Measurements from ENCODE around the gene RICTOR.
"Not testable (repeated sequence)": the region's sequence is repeated elsewhere in the genome, so short reads cannot be mapped to it uniquely, and the experiment has no call there.

Gene RICTOR

DNA sequence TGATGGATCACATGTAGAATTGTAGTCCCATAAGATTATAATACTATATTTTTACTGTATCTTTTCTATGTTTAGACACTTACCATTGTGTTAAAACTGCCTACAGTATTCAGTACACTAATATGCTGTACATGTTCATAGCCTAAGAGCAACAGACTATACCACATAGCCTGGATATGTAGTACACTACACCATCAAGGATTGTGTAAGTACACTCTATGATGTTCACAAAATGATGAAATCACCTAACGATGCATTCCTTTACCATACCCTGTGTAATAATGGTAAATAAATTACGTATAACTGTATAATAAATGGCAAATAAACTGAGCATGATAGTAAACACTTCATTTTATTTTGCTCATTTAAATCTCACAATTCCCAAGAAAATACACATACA lies 60.3 kb downstream of the RICTOR start:
- no peak for DNase-seq (ENCODE audit: low read depth)

DNA sequence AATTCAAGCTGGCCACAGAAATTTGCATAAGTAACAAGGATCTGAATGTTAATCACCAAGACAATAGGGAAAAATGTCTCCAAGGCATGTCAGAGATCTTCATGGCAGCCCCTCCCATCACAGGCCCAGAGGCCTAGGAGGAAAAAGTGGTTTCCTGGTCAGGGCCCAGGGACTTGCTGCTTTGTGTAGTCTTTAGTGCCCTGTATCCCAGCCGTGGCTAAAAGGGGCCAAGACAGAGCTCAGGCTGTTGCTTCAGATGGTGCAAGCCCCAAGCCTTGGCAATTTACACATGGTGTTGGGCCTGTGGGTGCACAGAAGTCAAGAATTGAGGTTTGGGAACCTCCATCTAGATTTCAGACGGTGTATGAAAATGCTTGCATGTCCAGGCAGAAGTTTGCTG lies 63.2 kb downstream of the RICTOR start:
- not testable (repeated sequence) for DNase-seq (ENCODE audit: low read depth)

DNA sequence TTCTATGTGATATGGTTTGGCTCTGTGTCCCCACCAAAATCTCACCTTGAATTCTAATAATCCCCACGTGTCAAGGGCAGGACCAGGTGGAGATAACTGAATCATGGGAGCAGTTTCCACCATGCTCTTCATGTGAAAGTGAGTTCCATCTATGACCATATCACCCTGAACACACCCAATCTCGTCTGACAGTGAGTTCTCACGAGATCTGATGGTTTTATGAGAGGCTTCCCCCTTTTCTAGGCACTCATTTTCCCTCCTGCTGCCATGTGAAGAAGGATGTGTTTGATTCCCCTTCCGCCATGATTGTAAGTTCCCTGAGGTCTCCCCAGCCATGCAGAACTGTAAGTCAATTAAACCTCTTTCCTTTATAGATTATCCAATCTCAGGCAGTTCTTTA lies 64.2 kb downstream of the RICTOR start:
- no peak for DNase-seq (ENCODE audit: low read depth)

GRCh38 chr5:39009280-39009679 lies 64.9 kb downstream of the RICTOR start:
- no peak for DNase-seq (ENCODE audit: low read depth)

- DNase-seq (ENCODE audit: low read depth): no peak
These were observed 67.5 kb downstream of the RICTOR start for GRCh38 chr5:39006650-39007049.

- DNase-seq (ENCODE audit: low read depth): no peak
These were observed 68.5 kb downstream of the RICTOR start for GRCh38 chr5:39005566-39006232.

DNA sequence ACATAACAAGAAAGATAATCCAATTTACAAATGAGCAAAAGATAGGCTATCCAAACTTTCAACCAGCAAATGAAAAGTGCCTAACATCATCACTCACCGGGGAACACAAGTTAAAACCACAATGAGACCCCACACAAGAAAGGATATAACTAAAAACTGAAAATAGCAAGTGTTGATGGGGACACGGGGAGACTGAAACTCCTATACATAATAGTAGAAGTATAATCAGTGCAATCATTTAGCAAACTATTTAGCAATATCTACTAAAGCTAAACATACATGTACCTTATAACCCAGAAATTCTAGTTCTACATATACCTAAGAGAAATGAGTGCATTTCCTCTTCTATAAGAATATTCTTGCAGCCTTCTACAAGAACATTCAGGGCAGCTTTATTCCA lies 72.5 kb downstream of the RICTOR start:
- no peak for DNase-seq (ENCODE audit: low read depth)

- no peak for DNase-seq (ENCODE audit: low read depth)
These were observed 75.2 kb downstream of the RICTOR start for GRCh38 chr5:38999037-38999436.

DNA sequence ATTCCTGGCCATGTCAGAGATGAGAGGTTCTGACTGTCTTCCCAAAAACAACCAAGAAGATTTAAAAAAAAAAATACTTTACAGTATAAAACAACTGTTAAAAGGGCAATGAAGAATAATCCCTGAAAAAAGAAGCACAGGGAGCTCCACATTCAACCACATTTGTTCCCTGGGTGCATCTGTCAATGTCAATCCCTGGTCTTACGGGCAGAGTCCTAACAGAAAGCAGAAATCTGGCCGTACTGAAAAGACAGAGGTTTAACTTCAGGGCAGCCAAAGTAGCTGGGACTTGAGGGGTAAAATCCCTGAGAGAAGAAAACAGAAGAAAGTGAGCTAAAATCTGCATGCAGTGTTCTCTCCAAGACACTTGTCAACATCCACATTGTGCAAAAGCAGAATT lies 76.6 kb downstream of the RICTOR start:
- DNase-seq (ENCODE audit: low read depth): no peak

- no peak for DNase-seq (ENCODE audit: low read depth)
These were observed 78.1 kb downstream of the RICTOR start for GRCh38 chr5:38996123-38996522.

- DNase-seq (ENCODE audit: low read depth): no peak
These were observed 79.8 kb downstream of the RICTOR start for GRCh38 chr5:38994324-38994927.

GRCh38 chr5:38989974-38990719 lies 84.1 kb downstream of the RICTOR start:
- DNase-seq (ENCODE audit: low read depth): not testable (repeated sequence)

DNA sequence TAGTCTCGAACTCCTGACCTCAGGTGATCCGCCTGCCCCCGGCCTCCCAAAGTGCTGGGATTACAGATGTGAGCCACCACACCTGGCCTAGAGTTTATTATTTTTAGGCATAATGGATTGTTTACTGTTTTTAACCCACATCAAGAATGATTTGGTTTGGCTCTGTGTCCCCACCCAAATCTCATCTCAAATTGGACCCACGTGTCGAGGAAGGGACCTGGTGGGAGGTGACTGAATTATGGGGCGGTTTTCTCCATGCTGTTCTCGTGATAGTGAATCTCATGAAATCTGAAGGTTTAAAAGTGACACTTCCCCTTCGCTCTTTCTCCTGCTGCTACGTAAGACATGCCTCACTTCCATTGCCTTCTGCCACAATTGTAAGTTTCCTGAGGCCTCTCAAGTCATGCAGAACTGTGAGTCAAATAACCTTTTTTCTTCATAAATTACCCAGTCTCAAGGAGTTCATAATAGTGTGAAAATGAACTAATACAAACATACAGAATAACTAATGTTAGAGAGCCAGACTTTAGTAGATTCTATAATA lies 88.2 kb downstream of the RICTOR start:
- DNase-seq (ENCODE audit: low read depth): no peak

DNA sequence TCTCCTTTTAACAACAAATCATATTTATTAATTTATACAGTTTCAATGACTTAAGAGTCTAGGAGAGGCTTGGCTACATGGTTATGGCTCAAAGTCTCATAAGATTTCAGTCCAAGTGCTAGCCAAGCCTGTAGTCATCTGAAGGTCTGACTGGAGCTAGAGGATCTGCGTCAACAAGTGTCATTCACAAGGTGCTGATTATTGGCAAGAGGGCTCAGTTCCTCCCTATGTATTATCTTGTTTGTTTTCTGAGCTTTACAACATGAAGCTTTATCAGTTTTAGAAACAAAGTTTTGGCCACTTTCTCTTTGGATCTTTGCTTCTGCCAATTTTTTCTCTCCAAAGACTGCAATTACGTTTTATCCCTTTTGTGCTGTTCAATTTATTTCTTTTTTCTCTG lies 94.7 kb downstream of the RICTOR start:
- no peak for DNase-seq (ENCODE audit: low read depth)

- no peak for DNase-seq (ENCODE audit: low read depth)
These were observed 96.2 kb downstream of the RICTOR start for GRCh38 chr5:38978036-38978435.

DNA sequence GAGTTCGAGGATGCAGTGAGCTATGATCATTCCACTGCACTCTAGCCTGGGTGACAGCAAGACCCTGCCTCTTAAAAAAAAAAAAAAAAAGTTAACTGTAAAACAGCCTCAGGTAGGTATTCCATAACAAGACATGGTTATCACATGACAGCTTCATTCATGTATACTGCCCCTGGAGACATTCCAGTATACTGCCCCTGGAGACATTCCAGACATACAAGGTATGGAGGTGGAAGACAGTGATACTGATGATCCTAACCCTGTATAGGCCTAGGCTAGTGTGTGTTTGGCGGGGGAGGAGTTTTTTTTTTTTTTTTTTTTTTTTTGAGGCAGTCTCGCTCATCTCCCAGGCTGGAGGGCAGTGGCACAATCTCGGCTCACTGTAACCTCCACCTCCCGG lies 105.5 kb downstream of the RICTOR start:
- DNase-seq (ENCODE audit: low read depth): no peak

- DNase-seq (ENCODE audit: low read depth): no peak
These were observed 112.5 kb downstream of the RICTOR start for GRCh38 chr5:38961691-38962090.

- no peak for DNase-seq (ENCODE audit: low read depth)
These were observed 120.7 kb downstream of the RICTOR start for GRCh38 chr5:38953426-38954012.

DNA sequence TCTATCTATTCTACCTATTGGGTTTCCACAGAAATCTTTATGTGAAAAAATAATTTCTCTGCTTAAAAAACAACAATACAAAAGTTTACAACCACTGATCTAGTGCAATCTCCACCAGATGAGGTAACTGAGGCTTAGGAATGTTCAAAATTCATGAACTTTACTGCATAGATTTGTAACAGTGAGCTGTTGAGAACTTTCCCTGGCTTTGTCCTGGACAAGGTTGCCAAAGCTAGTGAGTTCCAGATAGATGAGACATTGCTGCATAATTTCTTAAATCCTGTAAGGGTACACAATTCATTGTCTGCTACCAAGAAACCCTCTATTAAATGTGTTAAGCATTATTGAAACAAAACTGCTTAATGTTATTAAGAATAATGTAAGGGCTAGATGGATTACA lies 125.7 kb downstream of the RICTOR start:
- no peak for DNase-seq (ENCODE audit: low read depth)

DNA sequence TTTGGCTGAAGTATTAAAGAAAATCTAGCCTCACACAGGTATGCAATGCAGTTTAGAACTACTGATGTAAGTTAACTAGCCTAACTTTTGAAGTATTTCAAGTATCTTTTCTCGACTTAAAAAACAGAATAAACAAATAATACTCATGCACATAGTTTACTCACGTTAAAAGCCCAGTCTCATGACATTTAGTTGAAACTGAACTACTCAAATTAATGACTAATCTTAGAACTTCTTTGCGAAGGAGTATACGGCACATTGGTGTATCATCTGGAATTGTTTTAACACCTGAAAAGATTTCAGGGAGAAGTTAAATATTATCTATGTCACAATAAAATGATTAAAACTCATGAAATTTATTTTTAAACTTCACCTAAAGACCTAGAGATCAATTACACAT lies 129.9 kb downstream of the RICTOR start:
- no peak for DNase-seq (ENCODE audit: low read depth)

DNA sequence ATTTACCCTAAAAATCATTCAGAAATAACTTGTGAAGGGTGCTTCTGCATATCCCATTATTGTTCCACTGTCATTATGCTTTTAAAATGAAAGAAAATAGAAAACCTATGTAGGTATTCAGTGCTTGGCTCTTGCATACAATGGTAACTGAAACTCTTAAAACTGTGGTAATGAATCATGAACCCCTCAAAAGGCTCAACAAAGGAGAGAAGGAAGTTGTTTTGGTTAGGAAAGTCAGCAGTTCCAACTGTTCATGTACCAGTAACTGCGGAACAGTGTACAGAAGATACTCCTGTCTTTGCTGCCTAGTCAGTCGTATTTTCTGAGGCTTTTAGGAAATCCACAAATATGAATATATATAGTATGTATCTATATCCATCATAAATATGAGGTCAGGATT lies 132.3 kb downstream of the RICTOR start:
- DNase-seq (ENCODE audit: low read depth): no peak

GRCh38 chr5:38940230-38940858 lies 133.9 kb downstream of the RICTOR start:
- DNase-seq (ENCODE audit: low read depth): no peak

Data from stimulated activated CD8-positive, alpha-beta memory T cell treated with anti-CD3 and anti-CD28 coated beads, Interleukin-7, amount 100 ng/mL, for 24 hours (primary cell).